Endothelial cell of umbilical vein (primary cell): ENCODE results near the gene KPNB1. TPM values are rescaled to one million over a fixed set of nuclear protein-coding genes. Genes with fewer than 3 reads are reported as not detected.
A peak's percentile ranks its signal among the peaks of the same experiment; 100 is the strongest.

Experiments used
- BruUV-seq: library from RNA; stranded (reverse); fragments of 400-500 nt; replicated peaks from 2 replicates; lab custom pipeline; 2021; lab: Mats Ljungman, UMichigan
- CTCF ChIA-PET: fragments of 300-600, 350-600 bp; sonication (Branson Sonifier 250); formaldehyde crosslinking; loops from one replicate; lab custom pipeline; 2021; ENCODE audit warnings: antibody characterized with exemption, inconsistent platforms; lab: Charles Lee
- POLR2A ChIA-PET: fragments of 300-600, 350-600 bp; sonication (Branson Sonifier 250); formaldehyde crosslinking; loops from one replicate; lab custom pipeline; 2021; ENCODE audit warnings: antibody characterized with exemption, inconsistent platforms; lab: Charles Lee
- DNase-seq: peaks from one replicate; pipeline ENCODE4 v3.0.0-alpha.2; 2011; ENCODE audit warnings: low read depth, low spot score
- FAIRE-seq: peaks from 2 replicates; lab custom pipeline; 2011; peaks lifted over from hg19 to GRCh38; lab: Jason Lieb, UNC
- H2AFZ ChIP-seq: 2 replicates; pipeline ENCODE4 v1.6.0; 2012; ENCODE audit warnings: low read depth, low read length, control low read depth, inconsistent platforms
- H3K27ac ChIP-seq: 2 replicates; pipeline ENCODE4 v1.5.1; 2011; ENCODE audit warnings: low read depth, mild to moderate bottlenecking, control low read depth, low read length, moderate library complexity; ENCODE audit not compliant: insufficient read depth
- H3K27me3 ChIP-seq, 2 experiments: 2 replicates each; pipeline versions ENCODE4 v1.6.0 to v1.6.1; 2011; ENCODE audit warnings: low read length in 2 of 2, mixed read lengths in 1 of 2; ENCODE audit not compliant: control insufficient read depth in 2 of 2, insufficient read depth in 2 of 2
- H3K36me3 ChIP-seq, 2 experiments: 2 replicates in 1 of 2; 3 replicates in 1 of 2; pipeline ENCODE4 v1.5.1; 2011; ENCODE audit warnings: low read length in 2 of 2, mild to moderate bottlenecking in 1 of 2, moderate library complexity in 1 of 2; ENCODE audit not compliant: control insufficient read depth in 2 of 2, insufficient read depth in 2 of 2; ENCODE audit errors: extremely low read depth in 1 of 2
- H3K4me1 ChIP-seq: 3 replicates; pipeline ENCODE4 v1.5.1; 2011; ENCODE audit warnings: mild to moderate bottlenecking, low read length; ENCODE audit not compliant: control insufficient read depth, insufficient read depth; ENCODE audit errors: extremely low read depth
- H3K4me2 ChIP-seq: 2 replicates; pipeline ENCODE4 v1.6.1; 2011; ENCODE audit warnings: low read length, control low read depth, mixed read lengths; ENCODE audit not compliant: insufficient read depth
- H3K4me3 ChIP-seq, 3 experiments: fragments of 200-600 bp in 1 of 3; sonication (generic), shearing (Covaris generic) in 1 of 3; replicated peaks in 1 of 3; 2 replicates each; pipeline ENCODE4 v1.5.1; 2011 to 2016; ENCODE audit warnings: control low read depth in 3 of 3, low read length in 3 of 3, mild to moderate bottlenecking in 2 of 3, inconsistent platforms in 1 of 3, low read depth in 1 of 3, moderate library complexity in 1 of 3; ENCODE audit not compliant: insufficient read depth in 1 of 3
- H3K79me2 ChIP-seq: 2 replicates; pipeline ENCODE4 v1.6.0; 2012; ENCODE audit warnings: low read length, inconsistent platforms; ENCODE audit not compliant: control insufficient read depth, insufficient read depth
- H3K9ac ChIP-seq: replicated peaks from 2 replicates; pipeline ENCODE3; 2011; ENCODE audit warnings: low read length, control low read depth; ENCODE audit not compliant: insufficient read depth; ENCODE audit errors: extremely low read depth
- H3K9me1 ChIP-seq: replicated peaks from 3 replicates; pipeline ENCODE4 v1.6.0; 2011; ENCODE audit warnings: mild to moderate bottlenecking, low read length; ENCODE audit not compliant: control insufficient read depth, insufficient read depth; ENCODE audit errors: extremely low read depth
- H3K9me3 ChIP-seq: replicated peaks from 2 replicates; pipeline ENCODE4 v1.5.1; 2012; ENCODE audit warnings: low read length, inconsistent platforms; ENCODE audit not compliant: control insufficient read depth, insufficient read depth
- H4K20me1 ChIP-seq: replicated peaks from 2 replicates; pipeline ENCODE3; 2011; ENCODE audit warnings: mild to moderate bottlenecking, low read length; ENCODE audit not compliant: control insufficient read depth, insufficient read depth; ENCODE audit errors: extremely low read depth
- CTCF ChIP-seq, 2 donors: IDR thresholded peaks; 1 replicate in 1 of 2; 2 replicates in 1 of 2; pipeline ENCODE4 v1.5.1; 2011; ENCODE audit warnings: low read length in 2 of 2, mild to moderate bottlenecking in 2 of 2, moderate library complexity in 2 of 2, control low read depth in 1 of 2, inconsistent platforms in 1 of 2, low read depth in 1 of 2; ENCODE audit not compliant: insufficient read depth in 1 of 2; ENCODE audit errors: extremely low read depth in 1 of 2
- EZH2 ChIP-seq: IDR thresholded peaks from 2 replicates; pipeline ENCODE4 v1.6.1; 2012; ENCODE audit warnings: borderline replicate concordance, low read depth, mild to moderate bottlenecking, moderate library complexity, low read length, inconsistent platforms; ENCODE audit not compliant: severe bottlenecking
- FOS ChIP-seq: IDR thresholded peaks from 2 replicates; pipeline ENCODE4 v1.6.1; 2011; ENCODE audit warnings: mild to moderate bottlenecking, low read length, moderate library complexity, borderline replicate concordance; ENCODE audit not compliant: insufficient read depth
- GATA2 ChIP-seq: IDR thresholded peaks from 2 replicates; pipeline ENCODE4 v1.7.0; 2011; ENCODE audit warnings: low read depth, mild to moderate bottlenecking, moderate library complexity, mixed read lengths, low read length; ENCODE audit not compliant: insufficient read length, insufficient read depth
- JUN ChIP-seq: IDR thresholded peaks from 2 replicates; pipeline ENCODE4 v1.6.1; 2011; ENCODE audit warnings: borderline replicate concordance, low read depth; ENCODE audit not compliant: insufficient read length, insufficient read depth
- MAX ChIP-seq: IDR thresholded peaks from 2 replicates; pipeline ENCODE4 v1.6.1; 2011; ENCODE audit not compliant: insufficient read depth, insufficient read length
- MYC ChIP-seq: IDR thresholded peaks from one replicate; pipeline ENCODE4 v1.6.1; 2011; ENCODE audit warnings: mild to moderate bottlenecking, low read depth, low read length
- POLR2A ChIP-seq: IDR thresholded peaks from 2 replicates; pipeline ENCODE4 v1.6.1; 2012; ENCODE audit warnings: low read depth, mild to moderate bottlenecking, control low read depth, low read length
- POLR2AphosphoS5 ChIP-seq: IDR thresholded peaks from 2 replicates; pipeline ENCODE4 v1.6.1; 2012; ENCODE audit warnings: low read depth, mild to moderate bottlenecking, control low read depth, low read length, moderate library complexity; ENCODE audit not compliant: insufficient read depth
- dilution Hi-C: fragments of 300-500 bp; cut with MboI; formaldehyde crosslinking; loops from one replicate; pipeline ENCODE4 v1.15.0; 2019; ENCODE audit warnings: low sequenced_read_pairs; ENCODE audit not compliant: extremely low pct_ligation_motif_present
- intact Hi-C: fragments of 100-400 bp; cut with micrococcal nuclease; formaldehyde crosslinking; loops from one replicate; pipeline ENCODE4 v1.10.0; 2022
- polyA plus RNA-seq, 4 experiments: library from polyadenylated mRNA; depleted of rRNA in 3 of 4; stranded (reverse) in 3 of 4; unstranded in 1 of 4; fragments of >200 nt; gene quantifications; 2 replicates each; pipeline versions ENCODE4 v1.2.1 to v1.2.3, GENCODE V29; 2011 to 2012; ENCODE audit warnings: missing spikeins in 1 of 4
- total RNA-seq: library from RNA; stranded (reverse); gene quantifications from 2 replicates; pipeline ENCODE4 v1.2.3, GENCODE V29; 2021

Gene KPNB1
- total and polyA plus RNA-seq, 2 donors (not counting 3 experiments of a cell fraction or from before 2014, with no cell fraction given): 119 to 495 TPM

DNA sequence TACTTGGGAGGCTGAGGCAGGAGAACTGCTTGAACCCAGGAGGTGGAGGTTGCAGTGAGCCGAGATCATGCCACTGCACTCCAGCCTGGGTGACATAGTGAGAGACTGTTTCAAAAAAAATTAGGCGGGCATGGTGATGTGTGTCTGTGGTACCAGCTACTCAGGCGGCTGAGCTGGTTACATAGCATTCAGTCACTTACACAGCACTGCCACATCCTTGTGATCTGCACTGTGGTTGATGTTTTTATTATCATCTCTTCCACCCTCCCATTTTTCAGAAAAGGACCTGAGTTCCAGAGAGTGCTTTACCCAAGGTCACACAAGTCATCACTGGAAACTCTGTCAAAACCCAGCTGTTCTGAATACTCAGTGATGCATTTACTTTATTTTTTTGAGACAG is 14.8 kb upstream of the KPNB1 start:
- intact Hi-C loops (no loop called here), dilution Hi-C loops (no loop called here)
- no peak for DNase-seq
- Histone ChIP-seq H3K27me3 (no peaks in the 10 kb centered on the region), H3K27ac (no peak overlapping the region), H3K4me3 (no peak overlapping the region), H3K36me3 (no peaks in the 10 kb centered on the region), H3K4me1 (peaks cover 9% of the 10 kb centered on the region), H3K9me3 (no peaks in the 10 kb centered on the region), H3K4me2 (no peak overlapping the region), H3K9me1 (no peaks in the 10 kb centered on the region), H3K79me2 (no peaks in the 10 kb centered on the region), H2AFZ (no peak overlapping the region), H4K20me1 (no peaks in the 10 kb centered on the region), H3K9ac (no peak overlapping the region)
- no peak for TF ChIP-seq MAX
- no peak for TF ChIP-seq MYC
- no peak for TF ChIP-seq FOS
- no peak for TF ChIP-seq JUN
- no peak for TF ChIP-seq GATA2
- no peak for TF ChIP-seq POLR2AphosphoS5
- no peak for TF ChIP-seq CTCF (IDR thresholded peaks at IDR 0.05; ENCODE audit: extremely low read depth in 1 of 2, insufficient read depth in 1 of 2, low read depth in 1 of 2, low read length in 2 of 2)
- TF ChIP-seq EZH2: no peak
- no peak for TF ChIP-seq POLR2A
- FAIRE-seq: peak; percentile 18
- ChIA-PET POLR2A (no interaction called here), CTCF (no interaction called here)
- no TSS peak for BruUV-seq
